ENCODE measurements around the gene ABCA2. TPM values are rescaled to one million over a fixed set of nuclear protein-coding genes. Genes with fewer than 3 reads are reported as not detected.
A peak's percentile ranks its signal among the peaks of the same experiment; 100 is the strongest.

Gene ABCA2
- total RNA-seq, 1 experiment from 2014 or later: 22.6 TPM

- no peaks in the 10 kb centered on the region for H3K36me3 ChIP-seq (ENCODE audit: control insufficient read depth, insufficient read depth, low read length)
- no TSS peak for BruUV-seq (replicated peaks)
- Mint-ChIP-seq H3K36me3 (ENCODE audit: insufficient read depth, unreplicated experiment) (peaks cover 45% of the 10 kb centered on the region), H3K27me3 (ENCODE audit: insufficient read depth, unreplicated experiment) (no peaks in the 10 kb centered on the region), H3K4me3 (ENCODE audit: unreplicated experiment) (no peak overlapping the region), H3K9me3 (ENCODE audit: unreplicated experiment) (no peaks in the 10 kb centered on the region), H3K27ac (ENCODE audit: unreplicated experiment) (no peak overlapping the region), H3K4me1 (ENCODE audit: low read depth, unreplicated experiment) (peaks cover 14% of the 10 kb centered on the region)
- no peaks in the 10 kb centered on the region for H3K27me3 ChIP-seq (replicated peaks; ENCODE audit: control insufficient read depth, insufficient read depth, low read length)
- H3K9me3 ChIP-seq: no peaks in the 10 kb centered on the region
- no peak overlapping the region for H3K4me3 ChIP-seq (ENCODE audit: low read depth, low read length)
- DNase-seq: no peak
- CTCF ChIA-PET: interaction anchor here (0.5 to 2.8 kb wide), 5 partner anchors 27 to 72 kb away, joined by 4 to 13 read pairs (median 4); no protein-coding TSS in a partner anchor
- TF ChIP-seq, protein P1, sequence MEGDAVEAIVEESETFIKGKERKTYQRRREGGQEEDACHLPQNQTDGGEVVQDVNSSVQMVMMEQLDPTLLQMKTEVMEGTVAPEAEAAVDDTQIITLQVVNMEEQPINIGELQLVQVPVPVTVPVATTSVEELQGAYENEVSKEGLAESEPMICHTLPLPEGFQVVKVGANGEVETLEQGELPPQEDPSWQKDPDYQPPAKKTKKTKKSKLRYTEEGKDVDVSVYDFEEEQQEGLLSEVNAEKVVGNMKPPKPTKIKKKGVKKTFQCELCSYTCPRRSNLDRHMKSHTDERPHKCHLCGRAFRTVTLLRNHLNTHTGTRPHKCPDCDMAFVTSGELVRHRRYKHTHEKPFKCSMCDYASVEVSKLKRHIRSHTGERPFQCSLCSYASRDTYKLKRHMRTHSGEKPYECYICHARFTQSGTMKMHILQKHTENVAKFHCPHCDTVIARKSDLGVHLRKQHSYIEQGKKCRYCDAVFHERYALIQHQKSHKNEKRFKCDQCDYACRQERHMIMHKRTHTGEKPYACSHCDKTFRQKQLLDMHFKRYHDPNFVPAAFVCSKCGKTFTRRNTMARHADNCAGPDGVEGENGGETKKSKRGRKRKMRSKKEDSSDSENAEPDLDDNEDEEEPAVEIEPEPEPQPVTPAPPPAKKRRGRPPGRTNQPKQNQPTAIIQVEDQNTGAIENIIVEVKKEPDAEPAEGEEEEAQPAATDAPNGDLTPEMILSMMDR (IDR thresholded peaks at IDR 0.05; ENCODE audit: insufficient read depth in 1 of 2, low read depth in 1 of 2, low read length in 1 of 2, severe bottlenecking in 1 of 2, unreplicated experiment in 1 of 2): no peak
- POLR2A ChIA-PET: no interaction called here
- intact Hi-C loops (cut with micrococcal nuclease; ENCODE audit: unreplicated experiment): no loop called here
- peaks cover 42% of the 10 kb centered on the region for H3K4me1 ChIP-seq
These were observed 32.7 kb downstream of the ABCA2 start for GRCh38 chr9:136995362-136995761.

DNA sequence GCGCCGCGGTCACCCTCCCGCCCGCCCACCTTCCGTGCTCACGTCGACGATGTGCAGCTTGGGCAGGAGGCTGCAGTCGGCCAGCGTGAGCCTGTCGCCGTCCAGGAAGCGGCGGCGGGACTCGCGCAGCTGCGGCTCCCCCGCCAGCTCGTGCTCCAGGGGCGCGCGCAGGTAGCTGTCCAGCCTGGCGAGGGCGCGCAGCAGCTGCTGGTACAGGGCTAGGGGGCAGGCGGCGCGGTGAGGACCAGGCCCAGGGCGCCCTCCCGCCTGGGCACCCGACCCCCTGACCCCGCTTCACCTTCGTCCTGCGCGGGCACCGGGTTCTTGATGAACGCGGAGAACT lies 33.2 kb downstream of the ABCA2 start:
- no peaks in the 10 kb centered on the region for H3K27me3 ChIP-seq (replicated peaks; ENCODE audit: control insufficient read depth, insufficient read depth, low read length)
- no peaks in the 10 kb centered on the region for H3K36me3 ChIP-seq (ENCODE audit: control insufficient read depth, insufficient read depth, low read length)
- H3K36me3 Mint-ChIP-seq (ENCODE audit: insufficient read depth, unreplicated experiment): peaks cover 45% of the 10 kb centered on the region
- no peak overlapping the region for H3K4me3 Mint-ChIP-seq (ENCODE audit: unreplicated experiment)
- no peaks in the 10 kb centered on the region for H3K27me3 Mint-ChIP-seq (ENCODE audit: insufficient read depth, unreplicated experiment)
- H3K9me3 Mint-ChIP-seq (ENCODE audit: unreplicated experiment): no peaks in the 10 kb centered on the region
- H3K4me1 ChIP-seq: peaks cover 43% of the 10 kb centered on the region
- no peak overlapping the region for H3K27ac Mint-ChIP-seq (ENCODE audit: unreplicated experiment)
- no peak for DNase-seq
- no TSS peak for BruUV-seq (replicated peaks)
- intact Hi-C loops (cut with micrococcal nuclease; ENCODE audit: unreplicated experiment): no loop called here
- CTCF ChIA-PET: interaction anchor here (2.8 kb wide), 1 partner anchor 40 kb away, joined by 12 read pairs; no protein-coding TSS in a partner anchor
- POLR2A ChIA-PET: no interaction called here
- no peak overlapping the region for H3K4me3 ChIP-seq (ENCODE audit: low read depth, low read length)
- TF ChIP-seq, protein P1 (IDR thresholded peaks at IDR 0.05; ENCODE audit: insufficient read depth in 1 of 2, low read depth in 1 of 2, low read length in 1 of 2, severe bottlenecking in 1 of 2, unreplicated experiment in 1 of 2): no peak
- H3K9me3 ChIP-seq: no peaks in the 10 kb centered on the region
- peaks cover 19% of the 10 kb centered on the region for H3K4me1 Mint-ChIP-seq (ENCODE audit: low read depth, unreplicated experiment)

DNA sequence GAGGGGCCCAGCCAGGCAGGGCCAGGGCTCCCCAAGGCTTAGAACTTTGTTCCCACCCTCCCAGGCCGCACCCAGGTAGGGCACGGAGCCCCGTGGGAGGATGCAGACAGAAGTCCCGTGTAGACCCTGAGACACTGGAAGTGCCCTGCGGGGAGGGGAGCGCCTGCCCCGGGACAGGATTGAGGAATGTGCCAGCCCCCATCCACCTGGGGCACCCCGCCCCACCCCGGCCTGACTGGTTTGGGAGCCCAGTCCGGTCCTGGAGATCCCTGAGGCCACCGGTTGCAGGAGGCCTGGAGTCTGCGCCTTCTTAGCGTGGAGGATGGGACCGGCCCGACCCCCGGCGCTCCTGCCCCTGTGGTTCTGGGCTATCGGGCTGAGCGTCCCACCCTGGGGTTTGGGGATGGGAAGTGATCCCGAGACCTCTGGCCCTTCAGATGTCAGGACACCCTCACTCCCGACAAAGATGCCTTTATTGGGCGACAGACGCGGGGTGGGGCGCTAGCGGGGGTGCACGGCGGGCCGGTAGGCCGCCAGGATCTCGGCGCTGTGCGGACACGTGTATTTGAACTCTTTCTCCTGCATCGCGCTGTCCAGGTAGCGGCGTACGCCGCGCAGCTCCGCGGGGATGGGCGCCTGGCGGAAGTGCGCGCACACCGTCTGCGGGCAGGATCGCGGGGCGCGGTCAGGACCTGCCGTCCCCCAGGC lies 33.7 kb downstream of the ABCA2 start:
- H3K36me3 ChIP-seq (ENCODE audit: control insufficient read depth, insufficient read depth, low read length): no peaks in the 10 kb centered on the region
- Mint-ChIP-seq H3K4me1 (ENCODE audit: low read depth, unreplicated experiment) (peaks cover 24% of the 10 kb centered on the region), H3K9me3 (ENCODE audit: unreplicated experiment) (no peaks in the 10 kb centered on the region), H3K4me3 (ENCODE audit: unreplicated experiment) (peak overlapping the region; percentile 83), H3K36me3 (ENCODE audit: insufficient read depth, unreplicated experiment) (peaks cover 45% of the 10 kb centered on the region), H3K27ac (ENCODE audit: unreplicated experiment) (no peak overlapping the region), H3K27me3 (ENCODE audit: insufficient read depth, unreplicated experiment) (no peaks in the 10 kb centered on the region)
- TF ChIP-seq, protein P1 (IDR thresholded peaks at IDR 0.05; ENCODE audit: insufficient read depth in 1 of 2, low read depth in 1 of 2, low read length in 1 of 2, severe bottlenecking in 1 of 2, unreplicated experiment in 1 of 2): no peak
- peak in 1 of 2 experiments; percentile 61 for DNase-seq
- ChIA-PET CTCF (interaction anchor here (0.7 to 2.7 kb wide), 2 partner anchors 35 to 242 kb away, joined by 5 to 18 read pairs; no protein-coding TSS in a partner anchor), POLR2A (no interaction called here)
- H3K27me3 ChIP-seq (replicated peaks; ENCODE audit: control insufficient read depth, insufficient read depth, low read length): no peaks in the 10 kb centered on the region
- H3K9me3 ChIP-seq: no peaks in the 10 kb centered on the region
- peaks cover 47% of the 10 kb centered on the region for H3K4me1 ChIP-seq
- BruUV-seq (replicated peaks): no TSS peak
- no peak overlapping the region for H3K4me3 ChIP-seq (ENCODE audit: low read depth, low read length)
- intact Hi-C loops (cut with micrococcal nuclease; ENCODE audit: unreplicated experiment): no loop called here

Measured in Caco-2 (cell line).